SU-DHL-6 (cell line): Measurements from ENCODE around the gene ZNF438.

Experiments used
- H2AFZ ChIP-seq: fragments of 200-600 bp; sonication (generic); 2 replicates; pipeline ENCODE4 v1.6.1; 2014; ENCODE audit warnings: low read depth, mild to moderate bottlenecking, moderate library complexity, mixed read lengths, antibody characterized with exemption, low read length; ENCODE audit not compliant: severe bottlenecking
- H3F3A ChIP-seq: fragments of 200-600 bp; shearing (Covaris generic); 2 replicates; pipeline ENCODE4 v1.6.0; 2016; ENCODE audit warnings: antibody characterized with exemption, mild to moderate bottlenecking; ENCODE audit not compliant: insufficient read depth
- H3K27ac ChIP-seq: fragments of 200-600 bp; sonication (generic); 2 replicates; pipeline ENCODE4 v1.5.1; 2016; ENCODE audit warnings: low read depth, mild to moderate bottlenecking, low read length, moderate library complexity, mixed read lengths
- H3K27me3 ChIP-seq: fragments of 200-600 bp; sonication (generic), shearing (Covaris generic); 2 replicates; pipeline ENCODE4 v1.6.0; 2014; ENCODE audit warnings: mild to moderate bottlenecking, low read length
- H3K36me3 ChIP-seq: fragments of 200-600 bp; sonication (generic); 2 replicates; pipeline ENCODE4 v1.6.1; 2014; ENCODE audit warnings: mild to moderate bottlenecking, low read length, mixed read lengths
- H3K4me2 ChIP-seq: fragments of 300-600, 200-600 bp; shearing (Covaris generic), sonication (generic); 2 replicates; pipeline ENCODE4 v1.6.0; 2014; ENCODE audit warnings: low read length, low read depth, mild to moderate bottlenecking; ENCODE audit not compliant: poor library complexity, severe bottlenecking
- H3K4me3 ChIP-seq: fragments of 200-600 bp; sonication (generic); 2 replicates; pipeline ENCODE4 v1.5.1; 2014; ENCODE audit warnings: antibody characterized with exemption, low read length, mild to moderate bottlenecking, mixed read lengths; ENCODE audit not compliant: insufficient read depth, poor library complexity, severe bottlenecking
- H3K79me2 ChIP-seq: fragments of 200-600 bp; sonication (generic); 2 replicates; pipeline ENCODE4 v1.6.1; 2014; ENCODE audit warnings: mild to moderate bottlenecking, low read length, moderate library complexity; ENCODE audit not compliant: insufficient read depth
- H3K9ac ChIP-seq: fragments of 200-600 bp; sonication (generic); 2 replicates; pipeline ENCODE4 v1.7.0; 2014; ENCODE audit warnings: mild to moderate bottlenecking, low read length
- H3K9me2 ChIP-seq: fragments of 200-600 bp; sonication (generic); replicated peaks from 2 replicates; pipeline ENCODE4 v1.6.1; 2014; ENCODE audit warnings: low read length; ENCODE audit not compliant: insufficient read depth
- H3K9me3 ChIP-seq: fragments of 200-600 bp; sonication (generic); 2 replicates; pipeline ENCODE4 v1.6.1; 2014; ENCODE audit warnings: low read length, mixed read lengths; ENCODE audit not compliant: insufficient read depth
- H4K20me1 ChIP-seq: fragments of 200-600 bp; sonication (generic); 2 replicates; pipeline ENCODE4 v1.6.1; 2014; ENCODE audit warnings: low read depth, mild to moderate bottlenecking, antibody characterized with exemption, low read length, moderate library complexity, mixed read lengths
- EZH2phosphoT487 ChIP-seq: fragments of 200-600 bp; sonication (generic), shearing (Covaris generic); conservative IDR thresholded peaks from 2 replicates; pipeline ENCODE4 v1.6.1; 2018; ENCODE audit warnings: mild to moderate bottlenecking, antibody characterized with exemption, low read length, moderate library complexity, mixed read lengths
- TF ChIP-seq, protein P1 (sequence below): fragments of 200-600 bp; sonication (generic); IDR thresholded peaks from one replicate; pipeline ENCODE4 v1.5.1; 2017; ENCODE audit warnings: antibody characterized with exemption, mild to moderate bottlenecking, low read length, moderate library complexity; ENCODE audit not compliant: insufficient read depth, poor library complexity, severe bottlenecking

The ZNF438 gene

DNA sequence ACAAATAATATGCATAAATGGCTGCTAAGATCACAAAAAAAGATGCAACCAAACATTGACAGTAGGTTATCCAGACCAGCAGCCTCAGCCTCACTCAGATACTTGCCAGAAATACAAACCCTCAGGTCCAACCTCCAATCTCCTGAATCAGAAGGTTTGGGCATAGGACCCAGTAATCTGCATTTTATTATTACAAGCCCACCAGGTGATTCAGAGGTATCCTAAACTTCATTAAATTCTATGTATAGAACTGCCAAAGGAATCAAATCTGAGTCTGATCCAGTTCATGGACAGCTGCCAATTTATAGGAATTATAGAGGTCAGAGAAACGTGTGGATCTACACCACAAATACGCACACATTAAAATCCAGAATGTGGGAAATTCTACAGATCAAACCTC, 41.3 kb downstream of the ZNF438 start:
- Histone ChIP-seq H3K9me3 (peaks cover 18% of the 10 kb centered on the region; the same call in 1 of the 2 replicates), H3K9ac (no peak overlapping the region), H3K36me3 (0 out of 2 replicates have a peak, but pooled peaks cover 1% of the 10 kb centered on the region), H4K20me1 (no peaks in the 10 kb centered on the region), H3F3A (no peaks in the 10 kb centered on the region), H3K9me2 (no peaks in the 10 kb centered on the region), H3K27me3 (no peaks in the 10 kb centered on the region), H3K4me3 (no peak overlapping the region), H3K79me2 (no peaks in the 10 kb centered on the region), H3K27ac (no peak overlapping the region), H3K4me2 (no peak overlapping the region), H2AFZ (no peak overlapping the region)
- TF ChIP-seq, protein P1, sequence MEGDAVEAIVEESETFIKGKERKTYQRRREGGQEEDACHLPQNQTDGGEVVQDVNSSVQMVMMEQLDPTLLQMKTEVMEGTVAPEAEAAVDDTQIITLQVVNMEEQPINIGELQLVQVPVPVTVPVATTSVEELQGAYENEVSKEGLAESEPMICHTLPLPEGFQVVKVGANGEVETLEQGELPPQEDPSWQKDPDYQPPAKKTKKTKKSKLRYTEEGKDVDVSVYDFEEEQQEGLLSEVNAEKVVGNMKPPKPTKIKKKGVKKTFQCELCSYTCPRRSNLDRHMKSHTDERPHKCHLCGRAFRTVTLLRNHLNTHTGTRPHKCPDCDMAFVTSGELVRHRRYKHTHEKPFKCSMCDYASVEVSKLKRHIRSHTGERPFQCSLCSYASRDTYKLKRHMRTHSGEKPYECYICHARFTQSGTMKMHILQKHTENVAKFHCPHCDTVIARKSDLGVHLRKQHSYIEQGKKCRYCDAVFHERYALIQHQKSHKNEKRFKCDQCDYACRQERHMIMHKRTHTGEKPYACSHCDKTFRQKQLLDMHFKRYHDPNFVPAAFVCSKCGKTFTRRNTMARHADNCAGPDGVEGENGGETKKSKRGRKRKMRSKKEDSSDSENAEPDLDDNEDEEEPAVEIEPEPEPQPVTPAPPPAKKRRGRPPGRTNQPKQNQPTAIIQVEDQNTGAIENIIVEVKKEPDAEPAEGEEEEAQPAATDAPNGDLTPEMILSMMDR: no peak
- TF ChIP-seq EZH2phosphoT487: no peak

DNA sequence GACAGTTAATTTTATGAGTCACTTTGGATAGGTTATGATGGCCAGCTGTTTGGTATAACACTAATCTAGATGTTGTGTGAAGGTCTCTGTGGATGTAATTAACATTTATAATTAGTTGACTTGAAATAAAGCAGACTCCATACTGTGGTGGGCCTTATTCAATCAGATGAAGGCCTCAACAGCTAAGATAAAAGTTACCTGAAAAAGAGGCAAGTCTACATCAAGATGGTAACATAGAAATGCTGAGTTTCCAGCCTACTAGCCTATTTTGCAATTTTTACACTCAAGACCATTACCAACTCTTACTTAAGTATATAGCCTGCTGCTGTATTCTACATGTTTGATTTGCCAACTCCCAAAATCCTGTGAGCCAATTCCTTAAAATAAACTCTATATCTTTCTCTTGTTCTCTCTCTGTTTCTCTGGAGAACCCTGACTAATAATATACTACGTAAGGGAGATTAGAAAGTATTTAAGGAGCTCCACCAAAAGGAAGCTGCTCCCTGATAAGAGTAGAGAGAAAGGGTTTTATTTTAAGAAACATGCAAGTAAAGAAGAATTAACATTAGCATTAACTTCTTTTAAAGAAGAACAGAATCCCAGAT, 42.7 kb downstream of the ZNF438 start:
- Histone ChIP-seq H3K9me2 (no peaks in the 10 kb centered on the region), H3F3A (no peaks in the 10 kb centered on the region), H2AFZ (no peak overlapping the region), H3K36me3 (no peaks in the 10 kb centered on the region), H3K79me2 (no peaks in the 10 kb centered on the region), H3K27me3 (no peaks in the 10 kb centered on the region), H3K9me3 (peaks cover 5% of the 10 kb centered on the region; the same call in 1 of the 2 replicates), H3K4me2 (no peak overlapping the region), H3K9ac (no peak overlapping the region), H4K20me1 (no peaks in the 10 kb centered on the region), H3K4me3 (no peak overlapping the region), H3K27ac (no peak overlapping the region)
- no peak for TF ChIP-seq EZH2phosphoT487
- TF ChIP-seq, protein P1: no peak

DNA sequence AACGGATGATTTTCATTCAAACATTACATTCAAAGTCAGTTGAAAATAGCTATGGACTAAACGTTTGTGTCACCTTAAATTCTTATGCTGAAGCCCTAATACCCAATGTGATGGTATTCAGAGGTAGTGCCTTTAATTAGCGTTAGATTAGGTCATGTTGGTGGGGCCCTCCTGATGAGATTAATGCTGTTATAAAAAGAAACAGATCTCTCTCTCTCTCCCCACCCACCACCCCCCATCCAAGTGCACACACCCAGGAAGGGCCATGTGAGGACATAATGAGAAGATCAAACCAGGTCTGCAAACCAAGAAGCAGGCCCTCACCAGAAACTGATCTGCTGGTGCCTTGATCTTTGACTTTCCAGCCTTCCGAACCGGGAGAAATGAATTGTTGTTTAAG, 44.2 kb downstream of the ZNF438 start:
- TF ChIP-seq EZH2phosphoT487: no peak
- TF ChIP-seq, protein P1: no peak
- no peak overlapping the region for H3K27ac ChIP-seq
- no peak overlapping the region for H2AFZ ChIP-seq
- H4K20me1 ChIP-seq: no peaks in the 10 kb centered on the region
- H3K4me2 ChIP-seq: no peak overlapping the region
- no peaks in the 10 kb centered on the region for H3K9me2 ChIP-seq
- no peaks in the 10 kb centered on the region for H3K9me3 ChIP-seq
- H3K79me2 ChIP-seq: no peaks in the 10 kb centered on the region
- H3K27me3 ChIP-seq: no peaks in the 10 kb centered on the region
- no peak overlapping the region for H3K9ac ChIP-seq
- no peaks in the 10 kb centered on the region for H3F3A ChIP-seq
- no peak overlapping the region for H3K4me3 ChIP-seq
- H3K36me3 ChIP-seq: 0 out of 2 replicates have a peak, but pooled peaks cover 2% of the 10 kb centered on the region
